GM18505 (cell line): ENCODE data around the gene GSE1.

Experiments
- ATAC-seq: cut with Tn5 transposase; IDR thresholded peaks from one replicate; pipeline ENCODE4 v1.9.1; 2021; ENCODE audit not compliant: unreplicated experiment
- POLR2A ChIP-seq: IDR thresholded peaks from 4 replicates; pipeline ENCODE4 v1.6.1; 2011; ENCODE audit warnings: borderline replicate concordance; ENCODE audit not compliant: insufficient read depth, insufficient read length; ENCODE audit errors: extremely low read depth

The GSE1 gene

GRCh38 chr16:85612801-85613603 is at the start of gene GSE1:
GSE1 (plus strand) TSS chr16:85613322; CDS start chr16:85613392, 70 bp downstream.
- TF ChIP-seq POLR2A, result peak; percentile 60

DNA sequence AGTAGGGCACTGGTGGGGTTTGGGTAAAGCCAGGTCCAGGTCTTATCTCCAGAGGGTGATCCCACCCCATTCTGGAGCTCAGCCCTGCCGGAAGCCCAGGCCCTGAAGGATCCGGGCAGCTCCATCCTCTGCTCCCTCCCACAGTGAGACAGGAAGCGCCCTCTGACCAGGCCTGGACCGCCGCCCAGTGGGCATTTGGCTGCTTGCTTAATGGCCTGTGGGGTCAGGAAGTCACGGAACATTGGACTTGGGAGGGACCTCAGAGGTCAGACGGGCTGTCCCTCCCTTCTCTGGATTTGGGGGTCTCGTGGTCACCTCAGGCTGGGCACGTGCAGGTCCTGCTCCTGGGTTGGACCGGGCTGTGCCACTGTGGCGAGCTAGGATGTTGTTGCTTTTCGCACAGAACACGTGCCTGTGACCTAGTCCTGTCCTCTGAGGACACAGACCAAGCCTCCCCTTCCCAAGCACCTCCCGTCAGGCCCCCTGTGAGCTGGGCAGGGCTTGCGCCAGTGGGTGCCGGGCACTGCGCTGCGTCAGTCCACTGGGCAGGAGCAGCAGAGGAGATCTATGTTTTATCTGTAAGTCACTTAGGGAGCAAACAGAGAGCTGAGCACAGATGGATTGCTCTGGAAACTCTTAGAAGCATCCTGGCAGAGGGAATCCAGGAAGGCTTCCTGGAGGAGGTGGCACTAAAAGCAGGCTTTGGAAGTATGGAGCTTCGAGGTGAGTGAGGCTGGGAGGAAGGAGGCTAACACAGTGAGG is 49.4 kb upstream of the GSE1 start:
- no peak for TF ChIP-seq POLR2A
- ATAC-seq, result no peak

More at GRCh38 chr16:85612801-85613603, at the start of gene GSE1:
- ATAC-seq, result peak; percentile 33

DNA sequence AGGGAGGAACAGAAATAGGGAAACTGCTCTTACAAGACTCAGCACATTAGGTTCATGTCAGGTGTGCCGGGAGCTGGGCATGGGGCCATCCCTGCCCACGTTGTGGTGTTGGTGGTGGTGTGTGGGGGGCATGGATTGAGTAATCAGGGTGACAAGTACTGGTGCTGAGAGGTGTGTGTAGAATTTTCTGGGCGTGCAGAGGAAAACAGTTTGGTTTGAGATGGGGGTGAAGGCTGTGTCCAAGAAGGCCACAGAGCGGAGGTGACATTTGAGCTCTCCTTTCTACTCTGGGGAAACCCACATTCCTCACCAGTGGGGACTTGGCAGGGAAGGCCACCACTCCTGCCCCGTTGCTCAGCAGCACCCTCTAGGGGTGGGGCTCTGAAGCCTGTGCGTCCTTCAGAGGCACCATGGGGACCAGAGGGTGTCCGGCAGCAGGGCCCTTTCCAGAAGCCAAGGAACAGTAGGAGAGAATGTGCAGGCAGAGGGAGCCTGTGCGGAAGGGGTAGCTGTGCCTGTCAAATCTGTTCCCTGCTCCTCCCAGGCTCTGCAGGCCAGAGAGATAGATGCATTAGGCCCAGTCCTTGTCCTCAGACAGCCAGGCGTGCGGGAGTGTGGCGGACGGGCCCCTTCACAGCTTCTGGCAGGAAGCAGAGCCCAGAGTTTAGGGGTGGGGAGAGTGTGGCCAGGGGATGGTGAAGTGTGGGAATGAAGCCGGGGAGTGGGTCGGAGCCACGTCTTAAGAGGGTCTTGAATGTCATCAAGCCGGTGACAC is 48.7 kb upstream of the GSE1 start:
- TF ChIP-seq POLR2A, result no peak
- no peak for ATAC-seq

- TF ChIP-seq POLR2A, result no peak
- no peak for ATAC-seq
Observed at GRCh38 chr16:85565340-85565739, 47.8 kb upstream of the GSE1 start.

DNA sequence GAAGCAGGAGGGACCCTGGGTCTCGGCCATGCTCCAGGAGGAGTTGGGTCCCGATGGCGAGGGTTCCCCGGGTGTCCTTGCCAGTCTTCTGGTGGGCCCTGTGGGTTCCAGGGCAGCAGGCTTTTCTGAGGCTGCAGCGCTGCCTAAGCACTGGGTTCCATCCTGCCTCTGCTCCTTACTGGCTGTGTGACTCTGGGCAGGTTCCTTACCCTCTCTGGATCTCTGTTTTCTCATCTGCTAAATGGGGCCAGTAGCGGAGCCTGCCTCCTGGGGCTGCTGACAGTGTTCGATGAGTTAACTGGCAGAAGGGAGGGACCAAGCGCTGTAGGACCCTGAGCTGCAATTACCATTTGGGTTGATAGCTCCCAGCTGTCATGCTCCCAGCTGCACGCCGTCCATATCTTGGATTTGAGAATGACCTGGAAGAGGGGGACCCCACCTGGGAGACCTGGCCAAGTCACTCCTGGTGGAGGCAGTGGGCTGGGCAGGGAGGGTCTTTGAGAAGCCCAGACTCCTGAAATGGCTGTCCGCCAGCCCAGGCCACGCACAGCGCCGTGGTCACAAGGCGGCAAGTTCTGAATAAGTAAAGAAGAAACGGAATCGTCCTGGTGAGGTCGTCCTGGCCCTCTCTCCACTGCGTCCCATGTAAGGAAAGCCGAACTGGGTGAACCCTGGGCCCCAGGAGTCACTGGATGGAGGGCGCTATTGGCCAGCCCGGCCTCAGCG is 47.2 kb upstream of the GSE1 start:
- no peak for TF ChIP-seq POLR2A
- no peak for ATAC-seq

DNA sequence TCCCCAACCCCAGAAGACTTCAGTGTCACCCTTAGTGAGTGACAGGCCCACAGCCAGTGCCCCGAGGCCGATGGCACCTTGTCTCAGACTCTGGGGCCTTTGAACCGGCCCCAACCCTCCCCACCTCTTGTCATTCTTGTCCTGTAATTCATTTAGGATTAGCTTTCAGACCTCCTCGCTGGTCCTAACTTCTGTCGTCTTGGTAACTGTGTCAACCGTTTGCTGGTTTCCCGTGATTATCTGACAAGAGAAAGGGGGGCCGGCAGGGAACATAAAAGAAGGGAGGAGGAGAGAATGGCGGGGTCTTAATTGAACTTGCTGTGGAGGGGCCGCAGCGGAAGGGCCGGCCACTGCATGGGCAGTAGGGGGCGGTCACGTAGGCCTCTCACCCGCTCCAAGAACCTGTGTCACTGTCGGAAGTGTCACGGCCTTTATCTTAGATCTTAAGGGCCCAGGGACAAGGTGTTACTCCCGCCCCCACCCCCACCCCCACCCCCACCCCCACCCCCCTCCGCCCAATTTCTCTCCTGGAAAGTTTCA is 46.5 kb upstream of the GSE1 start:
- ATAC-seq, result no peak
- TF ChIP-seq POLR2A, result no peak

GRCh38 chr16:85567101-85567866 is 45.8 kb upstream of the GSE1 start:
- no peak for ATAC-seq
- TF ChIP-seq POLR2A, result no peak

- no peak for TF ChIP-seq POLR2A
- ATAC-seq, result no peak
Observed at GRCh38 chr16:85567935-85568334, 45.2 kb upstream of the GSE1 start.

- ATAC-seq, result no peak
- no peak for TF ChIP-seq POLR2A
Observed at GRCh38 chr16:85568519-85568918, 44.6 kb upstream of the GSE1 start.

DNA sequence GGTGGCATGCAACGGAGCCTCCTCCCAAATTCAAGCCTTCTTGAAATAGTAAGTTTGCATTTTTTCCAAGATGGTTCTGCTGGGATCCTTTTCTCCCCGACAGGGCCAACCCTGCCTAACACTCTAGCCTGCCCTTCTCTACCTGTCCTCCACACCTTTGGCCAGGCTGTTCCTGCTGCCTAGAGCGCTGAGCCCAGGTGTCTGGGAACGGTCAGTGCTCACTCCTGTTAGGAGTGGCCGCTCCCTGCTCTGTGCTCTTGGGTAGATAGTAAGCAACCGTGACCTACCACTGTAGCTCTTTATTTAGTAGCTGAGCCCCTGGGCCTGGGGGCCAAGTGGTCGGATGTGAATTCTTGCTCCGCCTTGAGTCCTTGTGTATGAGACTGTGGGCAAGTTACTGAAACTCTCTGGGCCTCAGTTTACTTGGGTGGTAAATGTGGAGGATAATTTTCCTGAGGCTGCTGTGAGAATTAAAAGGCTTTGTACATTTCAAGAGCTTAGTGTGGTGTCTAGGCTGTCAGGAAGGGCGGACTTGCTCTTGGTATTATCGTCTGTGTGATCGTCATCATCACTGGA is 44.0 kb upstream of the GSE1 start:
- ATAC-seq, result no peak
- TF ChIP-seq POLR2A, result no peak

DNA sequence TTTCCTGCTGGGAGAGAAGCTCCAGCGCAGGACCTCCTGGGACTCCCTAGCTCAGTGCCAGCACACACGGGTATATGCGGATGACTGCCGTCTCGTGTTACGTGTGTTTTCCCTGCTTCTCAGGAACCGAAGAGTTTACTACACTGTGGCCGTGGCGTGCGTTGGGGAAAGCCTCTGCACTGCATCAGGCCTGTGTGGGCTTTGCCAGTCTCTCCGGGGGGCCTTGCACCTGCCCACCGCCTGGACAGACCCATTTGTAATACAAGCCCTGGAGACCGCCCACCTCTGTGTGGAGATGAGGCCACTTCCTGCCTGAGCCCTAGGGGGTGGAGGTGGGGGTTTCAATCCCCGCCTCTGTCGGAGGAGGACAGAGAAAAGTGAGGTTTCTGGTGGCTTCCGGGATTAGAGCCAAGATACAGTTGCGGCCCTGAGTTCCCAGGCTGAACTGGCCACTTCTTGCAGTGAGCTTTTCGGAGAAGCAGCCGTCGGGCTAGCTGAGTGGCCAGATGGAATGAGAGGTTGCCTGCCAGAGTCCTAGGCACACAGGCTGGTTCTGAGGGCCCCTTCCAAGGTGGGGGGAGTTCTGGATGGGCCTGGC is 43.4 kb upstream of the GSE1 start:
- ATAC-seq, result peak; percentile 41
- peak; percentile 58 for TF ChIP-seq POLR2A

- peak; percentile 6 for ATAC-seq
- TF ChIP-seq POLR2A, result no peak
Observed at GRCh38 chr16:85570213-85570734, 42.8 kb upstream of the GSE1 start.
